Immature natural killer cell (primary cell): Measurements from ENCODE around the gene SLC2A5. TPM values are rescaled to one million over a fixed set of nuclear protein-coding genes. Genes with fewer than 3 reads are reported as not detected.

Experiments used
- DNase-seq, 3 donors: peaks; one replicate each; pipeline ENCODE4 v3.0.0; 2022; ENCODE audit warnings: mixed read lengths in 1 of 3
- H3K27ac Mint-ChIP-seq, 6 donors: one replicate each; pipeline ENCODE4 v1.8.0; 2020; ENCODE audit warnings: mixed read lengths in 6 of 6, mild to moderate bottlenecking in 5 of 6, inconsistent platforms in 4 of 6, moderate library complexity in 3 of 6
- H3K27me3 Mint-ChIP-seq, 3 donors: one replicate each; pipeline ENCODE4 v1.8.0; 2020 to 2021; ENCODE audit warnings: low read depth in 3 of 3, mild to moderate bottlenecking in 3 of 3, mixed read lengths in 3 of 3, moderate library complexity in 3 of 3, inconsistent platforms in 1 of 3
- H3K36me3 Mint-ChIP-seq, 3 donors: one replicate each; pipeline ENCODE4 v1.8.0; 2020; ENCODE audit warnings: mixed read lengths in 3 of 3, inconsistent platforms in 2 of 3, mild to moderate bottlenecking in 2 of 3
- H3K4me1 Mint-ChIP-seq, 2 donors: one replicate each; pipeline ENCODE4 v1.8.0; 2020; ENCODE audit warnings: inconsistent platforms in 2 of 2, mild to moderate bottlenecking in 2 of 2, mixed read lengths in 2 of 2, moderate library complexity in 1 of 2
- H3K4me3 Mint-ChIP-seq, 5 donors: one replicate each; pipeline ENCODE4 v1.8.0; 2020; ENCODE audit warnings: mild to moderate bottlenecking in 5 of 5, mixed read lengths in 5 of 5, inconsistent platforms in 3 of 5, moderate library complexity in 3 of 5
- H3K9me3 Mint-ChIP-seq, 6 donors: one replicate each; pipeline ENCODE4 v1.8.0; 2020; ENCODE audit warnings: mild to moderate bottlenecking in 6 of 6, mixed read lengths in 6 of 6, inconsistent platforms in 4 of 6, moderate library complexity in 3 of 6
- polyA plus RNA-seq, 3 donors: library from polyadenylated mRNA; unstranded; fragments of 300-500 nt; fragmentation: Illumina TruSeq; gene quantifications; one replicate each; pipeline ENCODE4 v1.2.3, GENCODE V29; 2021

The SLC2A5 gene
- polyA plus RNA-seq, 3 donors from 2014 or later, result 0.07 TPM; not detected in 2

DNA sequence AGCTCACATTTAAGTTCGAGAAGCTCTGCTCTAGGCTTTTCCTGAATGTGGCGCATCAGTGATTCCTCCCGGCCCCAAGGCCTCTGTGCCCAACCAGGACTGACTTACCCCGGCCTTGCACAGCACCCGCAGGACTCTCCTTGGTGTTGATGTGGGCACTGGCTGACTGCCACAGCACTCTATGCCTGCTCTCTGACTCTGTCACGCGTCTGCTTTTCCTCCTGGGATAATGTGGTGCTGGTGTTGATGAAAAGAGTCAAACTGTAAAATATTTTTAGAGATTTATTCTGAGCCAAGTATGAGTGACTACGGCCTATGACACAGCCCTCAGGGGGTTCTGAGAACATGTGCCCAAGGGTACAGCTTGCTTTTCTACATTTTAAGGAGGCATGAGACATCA lies 15.5 kb upstream of the SLC2A5 start:
- no peak for DNase-seq
- Mint-ChIP-seq H3K4me1 (peaks cover under 1 to 8% of the 10 kb centered on the region in 2 donors), H3K4me3 (no peak overlapping the region), H3K27me3 (peaks cover 2 to 11% (median 4%) of the 10 kb centered on the region in 3 donors), H3K9me3 (no peaks in the 10 kb centered on the region), H3K36me3 (no peaks in the 10 kb centered on the region), H3K27ac (no peak overlapping the region)

DNA sequence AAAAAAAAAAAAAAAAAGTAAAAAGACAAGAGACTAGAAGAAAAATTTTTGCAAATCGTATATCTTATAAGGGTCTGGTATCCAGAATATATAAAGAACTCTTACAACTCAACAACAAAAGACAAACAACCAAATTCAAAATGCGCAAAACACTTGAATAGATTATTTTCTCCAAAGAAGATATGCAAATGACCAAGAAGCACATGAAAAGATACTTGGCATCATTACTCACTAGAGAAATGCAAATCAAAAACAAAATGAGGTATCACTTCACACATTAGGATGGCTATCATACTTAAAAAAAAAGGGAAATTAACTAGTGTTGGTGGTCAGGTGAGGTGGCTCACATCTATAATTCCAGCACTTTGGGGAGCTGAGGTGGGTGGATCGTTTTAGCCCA lies 12.0 kb upstream of the SLC2A5 start:
- H3K4me1 Mint-ChIP-seq, result peaks cover 18 to 28% of the 10 kb centered on the region in 2 donors
- no peak for DNase-seq
- no peaks in the 10 kb centered on the region for H3K9me3 Mint-ChIP-seq
- no peak overlapping the region for H3K4me3 Mint-ChIP-seq
- H3K27me3 Mint-ChIP-seq, result peaks cover 1 to 11% (median 8%) of the 10 kb centered on the region in 3 donors
- no peaks in the 10 kb centered on the region for H3K36me3 Mint-ChIP-seq
- no peak overlapping the region for H3K27ac Mint-ChIP-seq

DNA sequence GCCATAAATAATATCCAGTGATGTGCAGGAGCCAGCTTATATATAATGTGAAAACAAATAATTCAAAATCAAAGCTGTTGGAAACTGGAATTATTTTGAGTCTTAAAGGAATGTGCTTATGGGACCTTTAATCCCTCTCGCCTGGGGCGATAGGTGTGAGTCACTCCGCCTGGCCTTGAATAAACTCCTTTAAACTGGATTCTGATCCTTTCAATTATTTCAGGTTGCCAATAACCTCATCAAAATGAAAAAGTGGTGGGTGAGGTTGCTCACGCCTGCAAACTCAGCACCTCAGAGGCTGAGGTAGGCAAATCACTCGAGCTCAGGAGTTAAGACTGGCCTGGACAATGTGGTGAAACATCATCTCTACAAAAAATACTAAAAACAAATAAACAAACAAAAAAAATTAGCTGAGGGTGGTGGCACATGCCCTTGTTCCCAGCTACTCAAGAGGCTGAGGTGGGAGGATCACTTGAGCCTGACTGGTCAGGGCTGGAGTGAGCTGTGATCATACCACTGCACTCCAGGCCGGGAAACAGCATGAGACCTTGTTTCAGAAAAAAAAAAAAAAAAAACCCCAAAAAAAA lies 11.4 kb upstream of the SLC2A5 start:
- Mint-ChIP-seq H3K4me3 (no peak overlapping the region), H3K36me3 (no peaks in the 10 kb centered on the region), H3K27me3 (peaks cover 6 to 11% (median 6%) of the 10 kb centered on the region in 3 donors), H3K27ac (no peak overlapping the region), H3K4me1 (peaks cover 18 to 28% of the 10 kb centered on the region in 2 donors), H3K9me3 (no peaks in the 10 kb centered on the region)
- no peak for DNase-seq

DNA sequence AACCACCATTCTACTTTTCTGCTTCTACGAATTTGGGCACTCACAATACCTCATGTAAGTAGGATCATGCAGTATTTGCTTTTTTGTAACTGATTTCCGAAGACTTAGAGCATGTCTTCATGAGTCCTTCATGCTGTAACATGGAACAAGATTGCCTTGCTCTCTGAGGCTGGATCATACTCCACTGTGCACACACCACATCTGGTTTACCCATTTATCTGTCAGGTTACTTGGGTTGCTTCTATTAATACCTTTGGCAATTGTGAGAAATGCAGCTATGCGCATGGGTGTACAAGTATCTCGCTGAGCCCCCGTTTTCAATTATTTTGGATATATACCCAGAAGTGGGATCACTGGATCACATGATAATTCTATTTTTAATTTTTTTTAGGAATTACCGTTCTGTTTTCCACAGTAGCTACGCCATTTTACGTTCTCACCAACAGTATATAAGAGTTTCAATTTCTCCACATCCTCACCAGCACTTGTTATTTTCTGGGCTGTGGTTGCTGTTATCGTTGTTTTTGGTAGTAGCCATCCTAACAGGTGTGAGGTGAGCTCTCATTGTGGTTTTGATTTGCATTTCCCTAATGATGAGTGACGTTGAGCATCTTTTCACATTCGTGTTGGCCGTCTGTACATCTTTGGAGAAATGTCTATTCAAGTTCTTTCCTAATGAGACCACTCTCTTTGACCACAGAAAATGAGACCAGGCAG lies 10.7 kb upstream of the SLC2A5 start:
- DNase-seq, result peak in 2 of 3 donors; percentile 5 to 11
- H3K4me3 Mint-ChIP-seq, result no peak overlapping the region

DNA sequence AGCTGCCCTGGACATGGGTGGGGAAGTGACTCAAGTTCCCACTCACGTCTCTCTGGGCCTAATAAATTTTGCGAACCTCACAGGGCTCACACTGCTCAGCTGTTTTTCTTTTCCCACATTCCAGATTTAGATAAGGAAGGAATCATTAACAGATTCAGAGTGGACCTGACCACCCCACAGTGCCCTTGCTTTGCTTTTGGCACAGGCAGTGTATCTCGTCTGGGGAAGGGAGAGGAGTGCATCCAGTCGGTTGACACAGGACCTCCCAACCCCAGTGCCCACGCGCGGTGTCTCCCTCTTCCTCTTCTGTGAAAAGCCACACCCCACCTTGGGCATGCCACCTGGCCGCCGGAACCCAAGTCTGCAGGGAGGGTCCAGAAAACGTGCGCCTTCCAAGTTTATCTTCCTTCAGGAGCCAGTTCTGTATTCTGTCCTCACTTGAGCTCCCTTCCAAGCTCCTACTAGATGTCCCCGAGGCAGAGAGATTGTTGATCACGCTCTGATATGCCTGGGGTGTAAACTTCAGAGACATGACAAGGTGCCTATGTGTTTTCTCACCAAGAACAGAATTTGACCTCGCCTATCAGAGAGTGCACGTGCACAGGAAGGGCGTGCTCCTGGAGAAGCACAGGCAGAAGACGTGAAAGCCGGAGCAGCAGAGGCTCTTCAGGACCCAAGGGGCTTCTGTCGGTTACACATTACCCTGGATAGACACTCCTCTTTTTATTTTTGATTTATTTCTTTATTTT lies 9.5 kb upstream of the SLC2A5 start:
- no peaks in the 10 kb centered on the region for H3K36me3 Mint-ChIP-seq
- H3K4me3 Mint-ChIP-seq, result peak overlapping the region in 1 of 5 donors; percentile 7
- no peak for DNase-seq
- H3K9me3 Mint-ChIP-seq, result no peaks in the 10 kb centered on the region
- H3K27me3 Mint-ChIP-seq, result peaks cover 6 to 10% (median 9%) of the 10 kb centered on the region in 3 donors
- peaks cover 23 to 36% of the 10 kb centered on the region in 2 donors for H3K4me1 Mint-ChIP-seq
- no peak overlapping the region for H3K27ac Mint-ChIP-seq

More for the DNA sequence above, 10.7 kb upstream of the SLC2A5 start:
- Mint-ChIP-seq H3K36me3 (no peaks in the 10 kb centered on the region), H3K9me3 (no peaks in the 10 kb centered on the region), H3K27me3 (peaks cover 6 to 11% (median 8%) of the 10 kb centered on the region in 3 donors), H3K4me1 (peaks cover 21 to 32% of the 10 kb centered on the region in 2 donors), H3K27ac (no peak overlapping the region)

DNA sequence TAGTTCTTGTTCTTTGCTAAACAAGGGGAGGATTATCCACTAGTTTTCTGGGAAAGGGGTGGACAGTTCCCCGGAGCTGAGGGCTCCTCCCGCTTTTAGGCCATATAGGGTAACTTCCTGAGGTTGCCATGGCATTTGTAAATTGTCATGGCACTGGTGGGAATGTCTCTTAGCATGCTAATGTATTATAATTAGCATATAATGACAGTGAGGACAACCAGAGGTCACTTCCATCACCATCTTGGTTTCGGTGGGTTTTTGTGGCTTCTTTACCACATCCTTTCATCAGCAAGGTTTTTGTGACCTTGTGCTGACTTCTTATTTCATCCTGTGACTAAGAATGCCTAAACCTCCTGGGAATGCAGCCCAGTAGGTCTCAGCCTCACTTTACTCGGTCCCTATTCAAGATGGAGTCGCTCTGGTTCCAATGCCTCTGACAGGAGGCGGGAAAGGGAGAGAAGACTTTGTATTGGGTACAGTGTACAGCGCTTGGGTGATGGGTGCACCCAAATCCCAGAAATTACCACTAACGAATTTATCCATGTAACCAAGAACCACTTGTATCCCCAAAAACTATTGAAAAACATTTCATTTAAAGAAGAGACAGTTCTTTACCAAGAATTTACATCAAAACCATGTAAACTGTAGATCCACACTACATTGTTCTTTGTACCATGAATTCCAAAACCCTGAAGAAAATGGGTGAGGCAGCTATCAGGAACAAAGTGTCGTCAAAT lies 8.7 kb upstream of the SLC2A5 start:
- peak; percentile 9 to 31 (median 16) for DNase-seq
- Mint-ChIP-seq H3K4me3 (peak overlapping the region in 3 of 5 donors; percentile 36 to 42 (median 37)), H3K27ac (no peak overlapping the region), H3K27me3 (peaks cover 8 to 10% (median 9%) of the 10 kb centered on the region in 3 donors), H3K9me3 (no peaks in the 10 kb centered on the region), H3K4me1 (peaks cover 23 to 36% of the 10 kb centered on the region in 2 donors), H3K36me3 (no peaks in the 10 kb centered on the region)

DNA sequence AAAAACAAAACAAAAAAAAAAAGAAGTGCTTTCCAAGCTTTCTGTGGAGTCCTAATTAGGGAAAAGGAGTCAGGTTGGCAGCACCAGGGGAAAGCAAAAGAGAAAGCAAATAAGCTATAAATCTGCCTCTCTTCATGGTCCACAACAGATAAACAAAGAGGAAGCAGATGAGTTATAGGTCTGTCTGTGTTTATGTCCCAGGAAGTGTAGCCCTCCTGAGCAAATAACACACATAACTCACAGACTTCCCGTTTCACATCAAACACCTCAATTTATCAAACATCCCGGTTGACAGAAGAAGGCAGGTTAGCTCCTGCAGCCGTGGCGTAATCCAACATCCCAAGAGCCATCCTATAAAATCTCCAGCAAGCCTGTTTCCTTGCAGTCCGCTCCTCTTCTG lies 5.6 kb upstream of the SLC2A5 start:
- DNase-seq, result no peak
- no peak overlapping the region for H3K27ac Mint-ChIP-seq
- peaks cover 23 to 29% of the 10 kb centered on the region in 2 donors for H3K4me1 Mint-ChIP-seq
- no peak overlapping the region for H3K4me3 Mint-ChIP-seq
- peaks cover 9 to 11% (median 10%) of the 10 kb centered on the region in 3 donors for H3K27me3 Mint-ChIP-seq
- no peaks in the 10 kb centered on the region for H3K36me3 Mint-ChIP-seq
- H3K9me3 Mint-ChIP-seq, result no peaks in the 10 kb centered on the region

DNA sequence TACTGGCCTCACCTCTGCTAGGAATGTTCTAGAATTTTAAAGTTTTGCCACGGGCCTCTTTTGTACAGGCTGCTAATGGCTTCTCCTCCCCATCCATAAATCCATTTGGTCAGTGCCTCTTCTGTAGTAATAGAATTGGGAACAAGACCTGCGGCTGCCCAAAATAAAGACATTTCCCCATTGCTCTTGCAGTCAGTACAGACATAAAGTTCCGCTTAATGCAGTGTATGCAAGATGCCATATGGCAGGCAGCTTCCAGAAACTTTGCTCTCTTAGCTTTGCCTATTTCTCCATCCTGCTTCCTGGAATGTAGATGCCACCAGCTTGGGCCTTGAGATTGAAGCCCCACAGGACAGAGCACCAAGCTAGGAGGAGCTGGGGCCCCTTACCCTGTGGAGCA lies 3.7 kb upstream of the SLC2A5 start:
- H3K4me3 Mint-ChIP-seq, result no peak overlapping the region
- H3K4me1 Mint-ChIP-seq, result peaks cover 9 to 12% of the 10 kb centered on the region in 2 donors
- peaks cover 0 to 10% (median 5%) of the 10 kb centered on the region in 3 donors for H3K27me3 Mint-ChIP-seq
- no peaks in the 10 kb centered on the region for H3K36me3 Mint-ChIP-seq
- H3K27ac Mint-ChIP-seq, result no peak overlapping the region
- H3K9me3 Mint-ChIP-seq, result no peaks in the 10 kb centered on the region
- DNase-seq, result no peak

DNA sequence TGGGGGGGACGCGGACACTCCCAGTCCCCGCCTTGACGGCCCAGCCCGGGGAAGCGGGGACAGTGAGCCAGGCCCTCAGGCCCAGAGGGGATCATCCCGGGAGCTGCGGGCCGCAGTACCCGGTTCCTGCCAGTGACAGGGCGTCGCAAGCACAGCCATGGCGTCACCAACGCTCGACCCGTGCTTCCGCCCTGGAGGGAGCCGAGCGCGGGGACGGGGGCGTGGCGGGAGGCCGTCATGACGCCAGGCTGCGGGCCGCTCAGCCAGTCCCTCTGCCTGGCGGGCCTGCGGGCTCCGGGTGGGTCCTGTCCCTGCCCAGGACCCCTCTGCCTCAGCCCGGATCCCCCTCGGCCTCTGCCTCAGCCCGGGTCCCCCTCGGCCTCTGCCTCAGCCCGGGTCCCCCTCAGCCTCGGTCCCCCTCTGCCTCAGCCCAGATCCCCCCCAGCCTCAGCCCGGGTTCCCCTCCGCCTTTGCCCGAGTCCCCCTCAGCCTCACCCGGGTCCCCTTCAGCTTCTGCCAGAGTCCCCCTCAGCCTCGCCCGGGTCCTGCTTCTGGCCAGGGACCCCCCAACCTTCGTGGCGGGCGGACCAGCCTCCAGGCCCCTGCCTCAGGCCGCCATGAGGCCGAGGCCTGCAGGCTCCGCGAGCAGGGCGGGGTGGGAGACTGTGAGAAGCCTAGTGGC lies 2.3 kb upstream of the SLC2A5 start:
- no peaks in the 10 kb centered on the region for H3K36me3 Mint-ChIP-seq
- no peak for DNase-seq
- H3K27me3 Mint-ChIP-seq, result peaks cover 0 to 10% (median 5%) of the 10 kb centered on the region in 3 donors
- peaks cover 4 to 8% of the 10 kb centered on the region in 2 donors for H3K4me1 Mint-ChIP-seq
- H3K4me3 Mint-ChIP-seq, result no peak overlapping the region
- no peak overlapping the region for H3K27ac Mint-ChIP-seq
- no peaks in the 10 kb centered on the region for H3K9me3 Mint-ChIP-seq

DNA sequence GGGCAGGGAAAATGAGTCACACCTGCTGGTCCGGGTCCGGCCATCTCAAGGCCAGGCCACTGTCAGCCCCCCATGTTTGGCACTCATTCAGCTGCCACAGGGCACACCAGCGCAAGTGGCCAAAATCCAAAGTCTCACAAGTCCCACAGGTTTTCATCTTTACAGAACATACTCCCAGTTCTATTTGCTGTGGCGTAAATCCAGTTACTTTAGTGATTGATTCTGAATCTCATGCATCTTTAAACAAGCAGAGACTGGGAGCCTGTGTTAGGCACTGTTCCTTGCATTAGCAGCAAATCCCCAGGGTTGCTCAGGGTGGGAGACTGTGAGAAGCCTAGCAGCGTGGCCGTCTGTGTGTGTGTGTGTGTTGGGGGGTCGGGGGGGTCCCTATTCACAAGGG lies 1.1 kb upstream of the SLC2A5 start:
- peaks cover 4 to 7% of the 10 kb centered on the region in 2 donors for H3K4me1 Mint-ChIP-seq

DNA sequence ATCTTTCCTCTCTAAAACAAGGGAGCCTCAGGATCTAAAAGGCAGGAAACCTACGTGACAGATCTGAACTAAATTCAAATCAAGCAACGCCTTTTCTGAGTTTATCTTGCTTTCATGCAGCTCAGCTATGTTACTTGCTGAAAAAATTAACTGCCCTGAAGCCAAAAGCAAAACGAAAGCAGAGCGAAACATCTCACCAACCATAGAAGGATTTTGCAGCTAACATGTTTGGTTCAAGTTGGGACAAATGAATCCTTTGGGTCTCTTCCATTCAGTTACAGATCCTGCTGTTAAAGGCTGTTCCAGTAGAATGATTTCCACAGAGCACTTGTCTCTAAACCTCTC lies 482 bp downstream of the SLC2A5 start:
- Mint-ChIP-seq H3K27me3 (peaks cover 2 to 4% (median 2%) of the 10 kb centered on the region in 3 donors), H3K27ac (no peak overlapping the region), H3K4me3 (no peak overlapping the region), H3K9me3 (no peaks in the 10 kb centered on the region), H3K36me3 (no peaks in the 10 kb centered on the region), H3K4me1 (no peaks in the 10 kb centered on the region)
- no peak for DNase-seq

More for the DNA sequence above, 1.1 kb upstream of the SLC2A5 start:
- Mint-ChIP-seq H3K9me3 (no peaks in the 10 kb centered on the region), H3K27ac (no peak overlapping the region), H3K4me3 (no peak overlapping the region), H3K36me3 (no peaks in the 10 kb centered on the region), H3K27me3 (peaks cover 0 to 5% (median 4%) of the 10 kb centered on the region in 3 donors)
- no peak for DNase-seq

DNA sequence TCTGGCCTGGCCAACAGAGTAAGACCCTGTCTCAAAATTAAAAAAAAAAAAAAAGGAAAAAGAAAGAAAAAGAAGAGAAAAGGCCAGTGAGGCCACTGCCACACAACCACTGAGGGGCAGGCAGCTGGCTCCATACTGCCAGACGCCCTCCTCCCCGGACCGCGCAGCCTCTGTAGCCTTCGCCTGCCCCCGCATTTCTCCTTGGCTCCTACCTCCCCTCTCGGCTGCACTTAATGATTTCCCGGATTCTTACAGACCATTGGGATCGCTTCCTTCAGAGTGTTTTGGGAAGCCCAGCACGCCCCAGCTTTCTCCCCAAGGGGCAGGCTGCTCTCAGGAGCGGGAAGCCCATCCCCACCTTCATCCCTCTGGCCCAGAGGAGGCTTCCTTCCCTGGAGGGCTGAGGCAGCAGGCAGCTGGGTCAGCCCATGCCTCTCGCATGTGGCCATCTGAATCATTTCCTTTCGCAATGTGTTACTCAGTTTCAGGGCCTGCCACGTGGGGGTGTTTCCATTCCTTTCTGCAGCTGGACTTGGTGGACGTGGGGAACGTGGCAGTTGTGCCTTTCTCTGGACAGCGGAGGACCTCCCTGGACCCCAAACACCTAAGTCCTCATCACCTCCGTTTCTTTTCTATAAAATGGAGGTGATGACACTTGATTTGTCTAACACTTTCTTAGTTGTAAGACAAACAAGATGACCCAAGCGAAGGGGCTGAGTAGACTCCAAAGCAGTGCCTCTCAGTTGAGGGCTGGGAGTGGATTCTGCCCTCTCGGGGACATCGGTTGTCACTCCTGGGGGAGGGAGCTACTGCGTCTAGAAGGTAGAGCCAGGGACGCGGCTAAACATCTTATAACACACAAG lies 2.3 kb downstream of the SLC2A5 start:
- Mint-ChIP-seq H3K4me3 (no peak overlapping the region), H3K27ac (no peak overlapping the region), H3K4me1 (no peaks in the 10 kb centered on the region), H3K36me3 (no peaks in the 10 kb centered on the region), H3K27me3 (peaks cover 0 to 3% (median under 1%) of the 10 kb centered on the region in 3 donors), H3K9me3 (no peaks in the 10 kb centered on the region)
- no peak for DNase-seq
